Stimulated activated CD8-positive, alpha-beta memory T cell treated with anti-CD3 and anti-CD28 coated beads, Interleukin-15, amount 100 ng/mL, for 48 hours (primary cell): ENCODE data around the gene TMEM37.

Experiments
- DNase-seq, 2 donors: peaks; one replicate each; pipeline ENCODE4 v3.0.0-alpha.2; 2020; ENCODE audit warnings: low read depth in 2 of 2

The TMEM37 gene

DNA sequence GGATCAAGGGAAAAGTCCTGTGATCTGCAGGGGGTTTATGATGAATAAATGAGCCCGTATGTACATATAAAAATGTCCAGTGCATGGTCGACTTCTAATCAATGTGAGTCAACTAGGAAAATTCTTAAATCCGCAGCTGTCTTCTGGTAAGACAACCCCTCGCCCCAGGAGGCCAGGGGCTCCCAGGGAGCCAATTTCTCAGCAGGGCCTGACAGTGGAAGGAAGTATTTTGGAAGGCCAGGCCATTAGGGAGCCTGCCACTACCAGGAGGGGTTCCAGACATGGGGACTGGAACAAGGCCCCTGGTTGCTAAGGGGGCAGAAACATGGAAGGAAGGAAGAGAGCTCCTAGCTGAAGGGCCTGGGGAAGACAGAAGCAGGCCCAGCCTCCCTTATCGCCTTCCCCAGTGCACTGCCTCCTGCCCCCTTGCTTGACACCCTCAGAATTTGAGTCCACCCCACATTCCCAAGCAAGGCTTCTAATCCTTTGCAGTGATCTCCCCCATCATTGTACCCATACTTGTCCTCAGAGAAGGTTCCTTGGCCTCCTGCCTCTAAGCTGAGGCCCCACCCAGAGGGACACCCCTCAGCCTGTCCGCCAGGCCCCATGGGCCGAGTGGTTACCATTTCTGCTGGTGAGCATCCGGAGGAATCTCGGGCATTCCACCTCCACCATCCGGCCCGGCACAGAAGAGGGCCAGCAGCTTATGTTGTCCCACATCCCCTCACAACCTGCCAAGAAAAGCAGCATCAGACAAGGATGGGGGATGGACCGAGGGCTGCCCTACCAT lies 46.7 kb downstream of the TMEM37 start:
- no peak for DNase-seq

DNA sequence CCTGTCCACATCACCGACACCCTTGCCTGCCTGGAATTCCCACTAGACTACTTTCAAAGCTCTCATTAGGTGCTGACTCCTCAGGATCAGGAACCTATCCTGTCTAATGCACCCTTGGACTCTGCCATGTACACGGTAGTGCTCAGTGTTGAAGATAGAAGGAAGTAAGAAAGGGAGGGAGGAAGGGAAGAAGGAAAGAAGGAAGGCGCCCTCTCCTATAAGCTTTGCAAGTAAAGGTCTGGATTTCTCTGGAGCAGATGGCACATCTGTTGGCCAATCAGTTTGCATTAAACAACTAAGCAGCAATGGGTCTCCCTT lies 47.3 kb downstream of the TMEM37 start:
- no peak for DNase-seq

DNA sequence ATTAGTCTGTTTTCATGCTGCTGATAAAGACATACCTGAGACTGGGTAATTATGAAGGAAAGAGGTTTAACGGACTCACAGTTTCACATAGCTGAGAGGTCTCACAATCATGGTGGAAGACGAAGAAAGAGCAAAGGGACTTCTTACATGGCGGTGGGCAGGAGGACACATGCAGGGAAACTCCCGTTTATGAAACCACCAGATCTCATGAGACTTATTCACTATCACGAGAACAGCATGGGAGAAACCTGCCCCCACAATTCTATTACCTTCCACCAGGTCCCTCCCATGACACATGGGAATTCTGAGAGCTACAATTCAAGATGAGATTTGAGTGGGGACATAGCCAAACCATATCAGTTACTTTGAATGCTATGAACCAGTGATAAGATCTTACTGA lies 48.5 kb downstream of the TMEM37 start:
- no peak for DNase-seq

DNA sequence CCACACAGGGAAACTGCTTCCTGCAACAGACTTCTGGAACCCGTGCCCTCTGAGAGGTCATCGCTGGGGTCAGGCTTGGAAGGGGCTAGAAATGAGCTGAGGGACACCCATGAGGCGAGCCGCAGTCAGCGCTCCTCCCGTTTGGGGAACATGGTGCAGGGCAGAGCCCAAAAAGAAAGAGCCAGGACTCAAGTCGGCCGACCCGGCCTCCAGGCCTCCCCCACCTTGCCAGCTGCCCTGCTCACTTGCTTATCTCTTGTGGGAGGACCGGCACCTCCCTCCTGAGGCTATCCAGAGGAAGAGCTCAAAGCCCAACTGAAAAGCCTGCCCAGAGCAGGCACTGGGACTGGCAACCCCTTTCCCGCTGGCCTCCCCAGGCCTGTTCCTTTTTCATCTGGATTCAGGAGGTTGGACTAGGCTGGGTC lies 49.1 kb downstream of the TMEM37 start:
- no peak for DNase-seq

DNA sequence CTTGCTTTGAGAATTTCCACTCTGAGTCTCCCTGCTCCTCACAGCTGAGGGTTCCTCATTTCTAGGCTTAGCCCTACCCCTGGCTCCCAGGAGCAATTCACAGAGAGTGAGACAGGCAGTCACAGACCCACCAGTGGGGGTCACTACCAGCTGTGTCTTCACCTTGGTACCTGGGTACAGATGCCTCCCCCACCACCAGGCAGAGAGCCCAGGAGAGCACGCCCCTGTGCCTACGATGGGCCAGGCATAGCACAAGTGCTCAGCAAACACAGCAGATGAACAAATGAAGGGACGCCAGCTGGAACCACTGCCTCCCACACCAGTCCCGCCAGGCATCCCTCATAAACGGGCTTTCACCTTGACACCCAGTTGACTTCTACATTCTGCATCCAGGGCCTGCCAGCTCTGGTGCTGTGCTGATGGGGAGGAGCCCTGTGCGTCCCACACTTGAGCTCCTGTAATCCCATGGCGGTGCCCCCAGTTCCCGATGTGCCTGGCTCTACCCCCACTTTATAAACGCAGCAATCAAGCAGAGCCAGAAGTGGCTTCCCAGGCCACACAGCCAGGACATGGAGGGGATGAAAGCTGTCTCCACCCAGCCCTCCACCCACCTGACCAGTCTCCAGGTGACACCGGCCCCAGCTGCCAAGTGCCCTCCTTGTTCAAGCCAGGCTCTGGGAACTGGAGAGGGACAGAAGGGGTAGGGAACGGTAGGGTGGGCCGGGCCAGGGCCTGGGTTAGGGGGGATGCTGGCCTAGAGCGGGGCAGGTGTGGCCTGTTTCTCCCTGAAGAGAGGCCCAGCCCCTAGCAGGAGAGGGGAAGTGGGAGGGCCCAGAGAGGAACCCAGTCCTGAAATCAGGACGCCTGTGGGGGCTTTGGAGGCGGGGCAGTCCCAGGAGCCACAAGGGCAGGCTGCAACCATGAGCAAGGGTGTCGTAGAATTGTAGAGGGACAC lies 50.1 kb downstream of the TMEM37 start:
- no peak for DNase-seq

DNA sequence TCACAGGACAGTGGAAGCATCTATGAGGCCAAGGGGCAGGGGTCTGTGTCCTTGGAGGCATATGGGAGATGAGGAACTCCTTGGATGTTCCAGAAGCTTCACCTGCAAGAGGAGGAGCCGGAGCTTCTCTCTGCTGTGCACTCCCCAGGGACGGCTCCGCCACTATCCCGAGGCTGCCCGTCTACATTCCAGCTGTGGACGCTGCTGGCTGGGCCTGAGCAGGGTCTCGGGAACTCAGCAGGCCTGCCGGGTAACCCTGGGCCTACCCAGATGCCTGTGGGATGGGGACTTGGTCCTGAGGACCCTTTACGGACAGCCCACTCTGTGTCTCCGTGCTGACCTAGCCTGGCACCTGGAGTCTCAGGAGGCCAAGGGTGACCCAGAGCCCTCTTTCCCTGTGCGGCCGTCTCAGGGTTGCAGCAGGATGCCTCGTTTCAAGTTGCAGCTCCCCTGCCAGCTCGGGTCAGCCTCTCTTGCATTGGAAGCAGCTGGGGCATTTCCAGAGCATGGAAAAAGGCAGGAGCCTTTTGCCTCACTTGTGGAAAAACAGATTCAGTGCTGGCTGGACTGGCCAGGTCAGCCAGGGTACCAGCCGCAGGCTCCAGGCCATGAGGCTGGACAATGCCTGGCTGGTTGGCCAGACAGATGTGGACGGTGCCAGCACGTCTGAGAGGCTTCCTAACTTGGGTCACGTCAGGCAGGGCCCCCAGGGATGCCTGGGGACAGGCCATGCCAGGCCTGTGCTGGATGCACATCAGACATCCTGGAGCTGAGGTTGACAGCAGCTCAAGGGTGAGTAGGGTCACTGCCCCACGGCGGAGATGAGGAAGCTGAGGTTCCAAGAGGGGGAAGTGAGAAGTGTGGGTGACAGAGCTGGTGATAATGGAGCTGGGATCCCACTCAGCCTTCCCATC lies 51.1 kb downstream of the TMEM37 start:
- DNase-seq, result no peak

DNA sequence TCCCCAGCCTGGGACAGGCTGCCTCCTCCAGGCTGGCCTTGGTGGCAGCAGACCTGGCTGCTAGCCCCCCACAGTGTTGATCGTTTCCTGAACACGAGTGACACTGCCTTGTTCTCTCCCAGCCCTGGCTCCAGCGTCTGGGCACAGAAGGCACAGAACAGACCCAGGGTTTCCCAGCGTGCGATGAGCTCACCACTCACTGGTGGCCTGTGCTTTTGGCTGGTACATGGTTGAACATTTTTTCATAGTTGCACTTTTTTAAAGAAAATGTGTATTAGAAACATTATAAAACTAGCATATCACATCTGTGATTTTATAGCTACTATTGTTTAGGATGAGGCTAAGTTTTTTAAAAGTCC lies 51.7 kb downstream of the TMEM37 start:
- no peak for DNase-seq

DNA sequence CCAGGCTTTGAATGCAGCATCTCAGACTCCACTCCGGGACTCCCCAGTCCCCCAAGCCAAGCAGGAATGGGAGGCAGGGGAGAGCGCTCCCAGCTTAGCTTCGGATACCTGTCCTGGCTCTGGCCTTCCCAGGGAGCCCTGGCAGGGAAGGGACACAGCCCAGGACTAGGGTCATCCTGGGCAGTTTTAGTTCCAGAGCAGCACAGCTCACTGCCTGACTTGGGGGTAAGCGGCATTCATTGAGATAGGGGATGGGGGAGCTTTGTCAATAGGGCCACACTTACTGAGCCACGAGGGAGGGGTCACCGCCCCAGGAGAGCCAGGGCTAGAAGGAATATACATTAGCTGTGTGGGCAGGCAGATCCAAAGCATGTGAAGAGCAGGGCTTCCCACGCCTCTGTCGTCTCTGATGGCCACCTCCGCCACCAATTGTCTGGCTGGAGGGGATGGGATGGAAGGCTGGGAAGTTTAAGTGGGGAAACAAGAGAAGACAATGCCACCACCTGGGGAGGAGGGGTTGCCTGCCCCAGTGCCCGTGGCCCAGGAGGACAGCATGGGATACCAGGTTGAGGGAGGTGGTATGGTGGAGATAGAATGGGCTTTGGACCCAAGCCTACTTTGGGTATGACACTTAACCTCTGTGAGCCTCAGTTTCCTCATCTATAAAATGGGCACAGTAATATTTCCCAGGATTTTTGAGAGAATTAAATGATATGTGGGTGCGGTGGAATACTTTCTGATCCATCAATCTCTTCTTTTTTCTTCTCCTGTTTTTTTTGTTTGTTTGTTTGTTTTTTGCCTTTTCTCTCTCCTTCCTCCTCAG lies 52.5 kb downstream of the TMEM37 start:
- no peak for DNase-seq

DNA sequence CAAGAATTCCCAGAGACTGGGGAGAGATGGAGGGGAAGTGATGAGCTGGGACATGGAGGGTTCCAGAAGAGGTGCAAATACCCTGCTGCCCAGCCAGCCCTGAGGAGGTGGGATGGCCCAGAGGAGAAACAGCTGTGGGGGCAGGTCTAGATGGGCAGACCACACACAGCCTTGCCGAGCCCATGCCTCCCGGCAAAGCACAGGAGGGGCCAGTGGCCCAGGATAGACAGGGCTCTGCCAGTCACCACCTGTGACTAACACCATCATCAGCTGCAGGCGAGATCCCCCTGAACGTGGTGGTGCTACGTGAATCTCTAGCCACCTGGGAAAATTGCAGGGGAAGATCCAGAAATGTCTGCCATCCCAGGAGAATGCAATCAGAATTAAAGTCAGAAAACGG lies 53.2 kb downstream of the TMEM37 start:
- DNase-seq, result no peak

DNA sequence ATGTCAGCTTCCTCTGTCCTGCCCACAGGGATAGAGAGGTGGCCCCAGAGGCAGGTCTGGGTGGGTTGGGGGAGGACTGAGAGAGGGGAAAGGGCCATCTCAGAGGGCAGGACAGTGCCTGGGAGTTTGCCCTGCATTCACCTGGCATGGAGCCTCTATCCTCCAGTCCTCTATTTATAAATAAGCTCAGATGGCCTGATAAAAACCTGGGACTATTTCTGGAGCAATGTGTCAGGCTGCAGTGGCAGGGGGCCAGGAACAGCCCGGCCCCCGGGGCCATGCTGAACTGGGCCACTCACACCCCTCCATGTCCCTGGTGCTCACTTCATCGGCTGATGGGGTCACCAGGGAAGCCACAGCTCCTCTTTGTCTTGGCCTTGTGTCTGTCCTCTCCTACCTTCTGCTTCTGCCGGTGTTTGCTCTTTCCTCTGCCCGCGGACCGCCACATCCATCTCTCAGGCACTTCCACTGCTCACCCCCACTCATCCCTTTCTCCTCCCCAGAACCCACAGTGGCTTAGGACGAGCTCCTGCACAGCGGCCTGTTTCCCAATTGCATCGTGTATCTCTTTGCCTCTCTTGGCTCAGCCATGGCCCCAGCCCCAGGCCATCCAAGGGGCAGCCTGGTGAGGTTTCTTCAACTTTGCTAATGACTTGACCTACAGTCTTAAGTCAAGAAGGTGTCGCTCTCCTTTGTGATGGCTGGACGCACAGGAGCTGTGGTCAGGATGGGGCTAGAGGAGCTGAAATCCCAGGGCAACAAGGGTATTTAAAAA lies 53.9 kb downstream of the TMEM37 start:
- no peak for DNase-seq

DNA sequence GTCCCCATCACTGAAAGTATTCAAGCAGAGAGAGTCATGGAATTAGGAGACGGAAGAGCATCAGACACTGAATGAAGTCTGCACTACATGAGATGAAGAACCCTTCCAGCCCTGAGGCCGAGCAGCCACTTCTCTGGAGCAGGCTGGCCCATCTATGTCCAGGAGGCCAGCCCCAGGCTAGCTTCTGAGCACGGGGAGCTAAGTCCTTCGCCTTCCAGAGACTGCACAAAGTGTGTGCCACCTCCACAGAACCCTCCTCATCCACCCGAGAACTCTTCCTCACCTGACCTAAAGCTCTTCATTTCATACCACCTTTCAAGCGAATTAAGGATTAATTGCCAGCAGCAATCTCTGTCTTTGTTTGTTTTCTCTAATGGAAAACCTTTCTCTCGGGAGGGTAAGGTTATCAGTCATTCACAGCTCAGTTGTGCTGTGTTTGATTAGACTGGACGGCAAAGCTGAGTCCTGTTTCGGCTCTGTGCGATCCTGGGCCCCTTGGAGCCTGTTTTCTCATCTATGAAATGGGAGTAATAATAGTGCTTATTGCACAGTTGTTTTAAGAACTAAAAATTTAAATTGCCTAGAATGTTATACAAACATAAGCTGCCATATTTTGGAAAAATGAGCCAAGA lies 54.7 kb downstream of the TMEM37 start:
- no peak for DNase-seq

DNA sequence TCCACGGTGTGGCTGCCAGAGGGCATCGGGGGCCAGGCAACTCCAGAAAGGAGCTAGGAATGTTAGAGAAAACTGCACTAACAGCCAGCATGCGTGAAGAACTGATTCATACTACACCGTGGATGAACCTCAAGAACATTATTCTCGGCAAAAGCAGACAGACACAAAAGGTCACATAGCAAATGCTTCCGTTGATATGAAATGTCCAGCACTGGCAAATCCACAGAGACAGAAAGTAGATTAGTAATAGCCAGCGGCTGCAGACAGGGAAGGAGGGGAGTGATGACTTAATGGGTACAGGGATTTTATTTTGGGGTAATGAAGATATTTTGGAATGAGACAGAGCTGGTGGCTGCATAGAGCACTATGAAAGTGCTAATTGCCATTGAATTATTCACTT lies 55.2 kb downstream of the TMEM37 start:
- no peak for DNase-seq

DNA sequence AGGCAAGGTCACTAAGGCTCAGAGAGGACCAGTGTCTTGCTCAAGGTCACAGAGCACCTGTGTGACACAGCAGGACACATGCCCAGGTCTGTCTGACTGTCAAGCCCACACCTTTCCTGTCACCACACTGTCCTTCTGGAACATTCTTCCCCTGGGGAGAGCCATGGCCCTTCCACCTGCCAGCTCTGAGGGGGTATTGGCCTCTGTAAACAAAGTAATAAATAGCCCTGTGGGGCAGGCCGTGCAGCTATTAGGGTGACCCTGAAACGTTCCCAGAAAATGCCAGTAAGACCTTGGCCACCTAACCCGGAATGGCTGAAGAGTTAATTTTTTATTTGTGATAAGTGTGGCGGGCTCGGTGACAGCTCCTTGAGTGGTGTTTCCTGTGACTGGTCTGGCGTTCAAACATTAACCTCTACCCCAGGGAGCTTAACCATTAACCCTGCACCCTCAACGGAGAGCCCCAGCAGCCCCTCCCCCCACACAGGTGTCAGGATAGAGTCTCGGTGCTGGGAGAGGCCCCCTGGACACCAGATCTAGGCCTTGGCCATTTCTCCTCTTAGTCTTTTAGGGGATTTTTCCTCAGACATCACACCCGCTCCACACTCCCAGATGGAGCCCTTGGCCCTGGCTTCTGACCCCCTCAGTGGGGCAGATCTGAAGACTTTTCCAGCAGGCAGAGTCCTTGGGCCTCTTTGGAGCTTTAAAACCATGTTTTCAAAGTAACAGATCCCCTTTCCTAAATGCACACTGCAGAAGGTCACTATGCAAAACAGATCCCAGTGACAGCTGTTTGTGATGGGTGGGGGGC lies 56.0 kb downstream of the TMEM37 start:
- no peak for DNase-seq
